GM12878 (cell line): ENCODE data around the gene GOLGA6L10. TPM values are rescaled to one million over a fixed set of nuclear protein-coding genes. Genes with fewer than 3 reads are reported as not detected.

Experiments used
- ATAC-seq: fragments of 200-7000 bp; cut with Tn5 transposase; 3 replicates; pipeline ENCODE4 v1.9.1; 2020; ENCODE audit warnings: mild to moderate bottlenecking, moderate library complexity
- BruUV-seq: library from RNA; stranded (reverse); fragments of 400-500 nt; replicated peaks from 2 replicates; lab custom pipeline; 2021; lab: Mats Ljungman, UMichigan
- CTCF ChIA-PET: fragments of 300-600 bp; sonication (Branson Sonifier 250); formaldehyde crosslinking; extraction: SDS; loops from one replicate; lab custom pipeline; 2021; ENCODE audit warnings: inconsistent platforms; lab: Yijun Ruan, JAX
- POLR2A ChIA-PET: fragments of 350-600 bp; formaldehyde crosslinking; extraction: SDS; loops from one replicate; lab custom pipeline; 2021; ENCODE audit warnings: inconsistent platforms; lab: Charles Lee
- RAD21 ChIA-PET: fragments of 300-600 bp; sonication (Branson Sonifier 250); formaldehyde crosslinking; loops from one replicate; lab custom pipeline; 2023; ENCODE audit warnings: antibody characterized with exemption; ENCODE audit not compliant: unreplicated experiment; lab: Charles Lee
- SMC1A ChIA-PET: fragments of 300-600 bp; sonication (Branson Sonifier 250); formaldehyde crosslinking; loops from one replicate; lab custom pipeline; 2023; ENCODE audit not compliant: unreplicated experiment, uncharacterized antibody; lab: Charles Lee
- DNase-seq: peaks from one replicate; pipeline ENCODE4 v3.0.0-alpha.2; 2011; ENCODE audit warnings: low read depth, low spot score
- FAIRE-seq: peaks from 3 replicates; lab custom pipeline; 2011; peaks lifted over from hg19 to GRCh38; lab: Jason Lieb, UNC
- H2AFZ ChIP-seq: 2 replicates; pipeline ENCODE4 v1.6.0; 2011; ENCODE audit warnings: low read depth, low read length, control low read depth; ENCODE audit not compliant: control insufficient read depth
- H3K27ac ChIP-seq: 2 replicates; pipeline ENCODE4 v1.5.1; 2011; ENCODE audit warnings: control low read depth; ENCODE audit not compliant: control insufficient read depth, insufficient read depth
- H3K27me3 ChIP-seq, 2 experiments: replicated peaks in 1 of 2; 2 replicates each; pipeline versions ENCODE4 v1.6.0 to v1.6.1; 2011; ENCODE audit warnings: low read length in 1 of 2; ENCODE audit not compliant: control insufficient read depth in 2 of 2, insufficient read depth in 2 of 2
- H3K36me3 ChIP-seq, 2 experiments: 2 replicates each; pipeline ENCODE4 v1.5.1; 2011; ENCODE audit warnings: low read length in 1 of 2; ENCODE audit not compliant: control insufficient read depth in 2 of 2, insufficient read depth in 2 of 2
- H3K4me1 ChIP-seq: 2 replicates; pipeline ENCODE4 v1.6.1; 2011; ENCODE audit warnings: mild to moderate bottlenecking, low read length, moderate library complexity, mixed read lengths; ENCODE audit not compliant: control insufficient read depth, insufficient read depth
- H3K4me2 ChIP-seq: 2 replicates; pipeline ENCODE4 v1.6.0; 2011; ENCODE audit warnings: control low read depth; ENCODE audit not compliant: control insufficient read depth, insufficient read depth
- H3K4me3 ChIP-seq: fragments of 200-600 bp; sonication (generic); 2 replicates; pipeline ENCODE4 v1.5.1; 2016
- H3K79me2 ChIP-seq: 2 replicates; pipeline ENCODE4 v1.6.0; 2011; ENCODE audit warnings: low read length; ENCODE audit not compliant: control insufficient read depth, insufficient read depth
- H3K9ac ChIP-seq: 2 replicates; pipeline ENCODE4 v1.8.0; 2011; ENCODE audit warnings: low read length, control low read depth, mixed read lengths; ENCODE audit not compliant: control insufficient read depth, insufficient read depth
- H3K9me3 ChIP-seq: replicated peaks from 3 replicates; pipeline ENCODE4 v1.5.1; 2011; ENCODE audit warnings: mild to moderate bottlenecking, low read length; ENCODE audit not compliant: control insufficient read depth, insufficient read depth
- H4K20me1 ChIP-seq: 2 replicates; pipeline ENCODE4 v1.6.0; 2011; ENCODE audit not compliant: control insufficient read depth, insufficient read depth
- BMI1 ChIP-seq: fragments of 450-650 bp; IDR thresholded peaks from 2 replicates; pipeline ENCODE4 v1.6.1; 2016; ENCODE audit warnings: mild to moderate bottlenecking, moderate library complexity, borderline replicate concordance
- CHD2 ChIP-seq: IDR thresholded peaks from 2 replicates; pipeline ENCODE4 v1.6.1; 2011; ENCODE audit warnings: low read depth, low read length, improper control_type of control experiment, borderline replicate concordance
- JUNB ChIP-seq: IDR thresholded peaks from 2 replicates; pipeline ENCODE4 v1.6.1; 2016; ENCODE audit warnings: antibody characterized with exemption, mild to moderate bottlenecking
- KDM1A ChIP-seq: fragments of 200-600 bp; sonication (generic); IDR thresholded peaks from 2 replicates; pipeline ENCODE4 v1.6.1; 2016; ENCODE audit warnings: borderline replicate concordance
- NFYB ChIP-seq: IDR thresholded peaks from 2 replicates; pipeline ENCODE4 v1.6.1; 2011; ENCODE audit warnings: low read depth, mild to moderate bottlenecking, low read length, improper control_type of control experiment, moderate library complexity; ENCODE audit not compliant: insufficient read depth
- NKRF ChIP-seq: fragments of 450-650 bp; conservative IDR thresholded peaks from 2 replicates; pipeline ENCODE4 v1.6.1; 2017; ENCODE audit warnings: mild to moderate bottlenecking, moderate library complexity
- PRDM15 ChIP-seq: fragments of 450-650 bp; formaldehyde crosslinking; IDR thresholded peaks from 2 replicates; pipeline ENCODE4 v1.4.0; 2020; ENCODE audit warnings: mild to moderate bottlenecking, moderate library complexity
- SREBF2 ChIP-seq: IDR thresholded peaks from 2 replicates; pipeline ENCODE4 v1.6.1; 2012; ENCODE audit warnings: mild to moderate bottlenecking, low read length
- TAF1 ChIP-seq: IDR thresholded peaks from 2 replicates; pipeline ENCODE4 v1.6.1; 2011; ENCODE audit warnings: mild to moderate bottlenecking, low read depth, low read length, borderline replicate concordance
- TCF3 ChIP-seq: IDR thresholded peaks from 2 replicates; pipeline ENCODE4 v1.6.1; 2012; ENCODE audit warnings: low read depth, mild to moderate bottlenecking, low read length, borderline replicate concordance; ENCODE audit not compliant: insufficient read depth
- ZBTB33 ChIP-seq: fragments of 450-650 bp; IDR thresholded peaks from 2 replicates; pipeline ENCODE4 v1.6.1; 2017; ENCODE audit warnings: mild to moderate bottlenecking
- ZBTB4 ChIP-seq: fragments of 450-650 bp; formaldehyde crosslinking; IDR thresholded peaks from 2 replicates; pipeline ENCODE4 v1.4.0; 2022; ENCODE audit warnings: mild to moderate bottlenecking, moderate library complexity
- WGBS: methylation state at CpG from one replicate; pipeline ENCODE4 v1.1.6; 2016; ENCODE audit warnings: low lambda C conversion rate; ENCODE audit not compliant: insufficient replicate concordance, insufficient coverage; ENCODE audit errors: missing lambda C conversion rate; 5-methylcytosine and 5-hydroxymethylcytosine counted together
- in situ Hi-C: fragments of 300-500 bp; cut with MboI; formaldehyde crosslinking; loops from 9 replicates; pipeline ENCODE4 v1.14.3; 2018; ENCODE audit warnings: mixed read lengths
- intact Hi-C: fragments of 100-400 bp; cut with micrococcal nuclease; formaldehyde crosslinking; loops from one replicate; pipeline ENCODE4 v1.14.2; 2022; ENCODE audit not compliant: unreplicated experiment
- polyA plus RNA-seq, 11 experiments: library from polyadenylated mRNA; depleted of rRNA in 4 of 11; unstranded in 6 of 11; stranded (reverse) in 5 of 11; fragments of >200 nt; fragmentation: Nextera tagmentation in 4 of 11; fragmentation: Illumina TruSeq in 1 of 11; extraction: Ambion mirVana in 4 of 11; extraction: Trizol in 1 of 11; gene quantifications; 1 replicate in 1 of 11; 2 replicates in 10 of 11; pipeline versions ENCODE4 v1.2.1 to v1.2.3, GENCODE V29; 2011 to 2016; ENCODE audit warnings: inconsistent platforms in 2 of 11, missing spikeins in 2 of 11, low read depth in 1 of 11
- total RNA-seq, 4 experiments: library from RNA; depleted of rRNA in 3 of 4; stranded (reverse); fragments of >200 nt in 3 of 4; fragmentation: Illumina TruSeq in 1 of 4; extraction: Trizol in 1 of 4; gene quantifications; 2 replicates each; pipeline versions ENCODE4 v1.2.1 to v1.2.3, GENCODE V29; 2013 to 2021

Gene GOLGA6L10
- total and polyA plus RNA-seq, 10 of the 15 experiments (the other 5 are each of a cell fraction or from before 2014, with no cell fraction given), result 0.68 to 6.7 (median 1.3) TPM

GRCh38 chr15:82398785-82399184, 49.5 kb upstream of the GOLGA6L10 start (continued):
- no peak for TF ChIP-seq PRDM15
- no peak for TF ChIP-seq BMI1
- TF ChIP-seq KDM1A, result no peak

GRCh38 chr15:82397817-82398216, 48.5 kb upstream of the GOLGA6L10 start:
- Histone ChIP-seq H3K27me3 (no peaks in the 10 kb centered on the region), H3K9me3 (no peaks in the 10 kb centered on the region), H3K4me1 (no peaks in the 10 kb centered on the region; the same call in 1 of the 2 replicates), H3K36me3 (no peaks in the 10 kb centered on the region), H3K9ac (no peak overlapping the region), H3K4me3 (no peak overlapping the region), H3K79me2 (no peaks in the 10 kb centered on the region; the same call in 1 of the 2 replicates), H3K4me2 (no peak overlapping the region), H4K20me1 (no peaks in the 10 kb centered on the region), H2AFZ (no peak overlapping the region), H3K27ac (no peak overlapping the region)
- in situ Hi-C loops, result no loop called here
- ATAC-seq, result no peak
- no peak for DNase-seq
- 84% methylated on average over 3 of the region's 3 CpGs for WGBS
- intact Hi-C loops, result no loop called here
- no peak for FAIRE-seq
- RAD21 ChIA-PET, result no interaction called here
- CTCF ChIA-PET, result no interaction called here
- BruUV-seq, result no TSS peak
- SMC1A ChIA-PET, result no interaction called here
- POLR2A ChIA-PET, result no interaction called here
- no peak for TF ChIP-seq ZBTB33
- TF ChIP-seq NKRF, result no peak
- no peak for TF ChIP-seq KDM1A
- TF ChIP-seq JUNB, result no peak
- no peak for TF ChIP-seq TAF1
- no peak for TF ChIP-seq TCF3
- TF ChIP-seq ZBTB4 (CRISPR knock-in tag), result no peak
- no peak for TF ChIP-seq CHD2
- no peak for TF ChIP-seq SREBF2
- TF ChIP-seq NFYB, result no peak
